Neuronal stem cell (in vitro differentiated cells): ENCODE results near the gene BMPER.

Experiments used
- DNase-seq: peaks from one replicate; pipeline ENCODE4 v3.0.0-alpha.2; 2013; ENCODE audit warnings: low spot score
- H2AFZ ChIP-seq: one replicate; pipeline ENCODE4 v1.6.1; 2013; ENCODE audit warnings: mild to moderate bottlenecking, low read length, inconsistent platforms
- H2AK5ac ChIP-seq: 2 replicates; pipeline ENCODE4 v1.6.1; 2013; ENCODE audit warnings: low read depth, mild to moderate bottlenecking, inconsistent platforms, low read length, moderate library complexity, mixed read lengths
- H2BK120ac ChIP-seq: 2 replicates; pipeline ENCODE4 v1.6.1; 2013; ENCODE audit warnings: low read depth, mild to moderate bottlenecking, inconsistent platforms, low read length, moderate library complexity, mixed read lengths
- H2BK12ac ChIP-seq: one replicate; pipeline ENCODE4 v1.6.1; 2013; ENCODE audit warnings: low read length, inconsistent platforms
- H2BK15ac ChIP-seq: 2 replicates; pipeline ENCODE4 v1.6.1; 2013; ENCODE audit warnings: mild to moderate bottlenecking, low read length, inconsistent platforms, mixed read lengths
- H2BK5ac ChIP-seq: one replicate; pipeline ENCODE4 v1.6.1; 2013; ENCODE audit warnings: inconsistent platforms, mild to moderate bottlenecking, low read length, moderate library complexity
- H3K14ac ChIP-seq: one replicate; pipeline ENCODE4 v1.6.1; 2013; ENCODE audit warnings: low read length, inconsistent platforms
- H3K18ac ChIP-seq: 2 replicates; pipeline ENCODE4 v1.6.1; 2013; ENCODE audit warnings: low read length, inconsistent platforms
- H3K23ac ChIP-seq: 2 replicates; pipeline ENCODE4 v1.6.1; 2013; ENCODE audit warnings: low read depth, mild to moderate bottlenecking, mixed read lengths, low read length, inconsistent platforms; ENCODE audit not compliant: poor library complexity
- H3K27ac ChIP-seq: replicated peaks from 3 replicates; pipeline ENCODE4 v1.5.1; 2013; ENCODE audit warnings: low read length, inconsistent platforms
- H3K27me3 ChIP-seq, 3 experiments: 2 replicates each; pipeline ENCODE4 v1.6.1; 2013; ENCODE audit warnings: low read length in 3 of 3, mild to moderate bottlenecking in 2 of 3, inconsistent platforms in 1 of 3, low read depth in 1 of 3, mixed read lengths in 1 of 3, moderate library complexity in 1 of 3; ENCODE audit not compliant: control insufficient read depth in 3 of 3, insufficient read depth in 3 of 3
- H3K36me3 ChIP-seq, 2 donors: replicated peaks in 1 of 2; 2 replicates each; pipeline ENCODE4 v1.6.1; 2013; ENCODE audit warnings: low read length in 2 of 2; ENCODE audit not compliant: control insufficient read depth in 2 of 2, insufficient read depth in 2 of 2
- H3K4ac ChIP-seq: 2 replicates; pipeline ENCODE4 v1.6.1; 2013; ENCODE audit warnings: inconsistent platforms, mild to moderate bottlenecking, low read length, moderate library complexity
- H3K4me1 ChIP-seq, 2 donors: 1 replicate in 1 of 2; 2 replicates in 1 of 2; pipeline ENCODE4 v1.6.1; 2013; ENCODE audit warnings: low read length in 2 of 2, low read depth in 1 of 2; ENCODE audit not compliant: control insufficient read depth in 2 of 2, insufficient read depth in 1 of 2
- H3K4me2 ChIP-seq: one replicate; pipeline ENCODE4 v1.6.1; 2013; ENCODE audit warnings: mild to moderate bottlenecking, low read length, inconsistent platforms; ENCODE audit not compliant: insufficient read depth, poor library complexity, severe bottlenecking
- H3K4me3 ChIP-seq, 2 donors: 2 replicates each; pipeline ENCODE4 v1.5.1; 2013; ENCODE audit warnings: low read length in 2 of 2, mild to moderate bottlenecking in 2 of 2, inconsistent platforms in 1 of 2, moderate library complexity in 1 of 2
- H3K79me1 ChIP-seq: one replicate; pipeline ENCODE4 v1.6.1; 2013; ENCODE audit warnings: low read depth, mild to moderate bottlenecking, inconsistent platforms, low read length, moderate library complexity
- H3K9ac ChIP-seq: one replicate; pipeline ENCODE4 v1.6.1; 2013; ENCODE audit warnings: mild to moderate bottlenecking, low read depth, low read length, inconsistent platforms; ENCODE audit not compliant: poor library complexity
- H3K9me3 ChIP-seq, 2 donors: replicated peaks in 1 of 2; 2 replicates each; pipeline versions ENCODE3 to v1.6.1; 2013; ENCODE audit warnings: low read length in 2 of 2, mild to moderate bottlenecking in 2 of 2, inconsistent platforms in 1 of 2, low read depth in 1 of 2, mixed read lengths in 1 of 2, moderate library complexity in 1 of 2; ENCODE audit not compliant: control insufficient read depth in 2 of 2, insufficient read depth in 1 of 2
- H4K8ac ChIP-seq: one replicate; pipeline ENCODE4 v1.6.1; 2013; ENCODE audit warnings: low read depth, mild to moderate bottlenecking, inconsistent platforms, low read length, moderate library complexity
- H4K91ac ChIP-seq: one replicate; pipeline ENCODE4 v1.6.1; 2013; ENCODE audit warnings: low read length, low read depth, mild to moderate bottlenecking, inconsistent platforms; ENCODE audit not compliant: poor library complexity
- WGBS, 2 donors: extraction: QIAGEN DNeasy Blood & Tissue Kit; methylation state at CpG; one replicate each; pipeline ENCODE4 v1.1.7; 2013; ENCODE audit warnings: missing lambda C conversion rate in 2 of 2, mixed read lengths in 1 of 2; ENCODE audit not compliant: insufficient read length in 2 of 2, insufficient replicate concordance in 1 of 2; ENCODE audit errors: extremely low coverage in 2 of 2; 5-methylcytosine and 5-hydroxymethylcytosine counted together

Gene BMPER

GRCh38 chr7:34145603-34146002 is 240.3 kb downstream of the BMPER start:
- no peak overlapping the region for H3K4me3 ChIP-seq
- WGBS, 2 donors: no CpG with 5 or more reads among the region's 1 CpG
- H3K18ac ChIP-seq: no peak overlapping the region
- H3K79me1 ChIP-seq: no peaks in the 10 kb centered on the region
- no peak overlapping the region for H3K27ac ChIP-seq
- H4K8ac ChIP-seq: no peak overlapping the region
- no peak overlapping the region for H2AK5ac ChIP-seq
- H2BK12ac ChIP-seq: no peak overlapping the region
- no peaks in the 10 kb centered on the region for H3K9me3 ChIP-seq
- H2BK120ac ChIP-seq: no peak overlapping the region
- H3K4me2 ChIP-seq: no peak overlapping the region
- no peak overlapping the region for H2AFZ ChIP-seq
- DNase-seq: no peak
- H3K14ac ChIP-seq: no peak overlapping the region
- H3K4ac ChIP-seq: no peak overlapping the region
- no peak overlapping the region for H3K9ac ChIP-seq
- H3K23ac ChIP-seq: no peak overlapping the region
- no peak overlapping the region for H4K91ac ChIP-seq
- H2BK5ac ChIP-seq: no peak overlapping the region
- no peaks in the 10 kb centered on the region for H3K27me3 ChIP-seq
- H3K4me1 ChIP-seq: peaks cover 0 to 2% of the 10 kb centered on the region in 2 donors
- H2BK15ac ChIP-seq: no peak overlapping the region
- no peaks in the 10 kb centered on the region for H3K36me3 ChIP-seq

DNA sequence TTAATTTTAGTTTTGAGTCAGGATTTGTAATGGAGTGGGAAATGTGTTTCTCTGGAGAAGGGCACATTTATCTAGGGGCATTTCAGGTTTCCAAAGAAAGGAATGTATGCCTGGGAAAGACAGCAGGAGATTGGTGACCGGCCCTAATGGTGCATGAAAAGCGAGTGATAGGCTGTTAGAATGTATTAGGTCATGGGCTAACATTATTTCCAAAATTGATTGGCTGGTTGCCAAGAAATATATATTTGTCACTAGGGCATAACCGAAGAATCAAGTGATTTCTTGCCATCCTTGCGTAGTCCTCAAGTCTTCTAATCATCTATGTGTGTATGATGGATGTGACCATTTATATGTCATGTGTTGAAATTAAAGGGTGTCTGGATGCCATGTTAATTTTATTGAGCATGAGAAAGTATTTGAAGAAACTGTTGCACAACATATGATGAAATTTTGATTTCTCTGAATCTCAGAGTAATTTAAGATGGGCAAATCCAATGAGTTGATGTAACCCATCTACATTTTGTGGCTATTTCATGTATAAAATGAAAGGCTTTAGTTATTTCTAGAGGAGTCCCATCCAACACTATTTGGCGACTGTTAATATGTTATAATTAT is 248.4 kb downstream of the BMPER start:
- Histone ChIP-seq H2BK120ac (no peak overlapping the region), H3K27me3 (no peaks in the 10 kb centered on the region), H2BK12ac (no peak overlapping the region), H3K4me1 (peaks cover 0 to 6% of the 10 kb centered on the region in 2 donors), H3K27ac (no peak overlapping the region), H2AK5ac (no peak overlapping the region), H3K79me1 (no peaks in the 10 kb centered on the region), H3K9ac (no peak overlapping the region), H3K4ac (no peak overlapping the region), H3K23ac (no peak overlapping the region), H3K18ac (no peak overlapping the region), H3K9me3 (no peaks in the 10 kb centered on the region), H3K4me3 (no peak overlapping the region), H3K36me3 (no peaks in the 10 kb centered on the region), H4K91ac (no peak overlapping the region), H3K14ac (no peak overlapping the region), H2BK5ac (no peak overlapping the region), H4K8ac (no peak overlapping the region), H3K4me2 (no peak overlapping the region), H2AFZ (no peak overlapping the region), H2BK15ac (no peak overlapping the region)
- WGBS, 2 donors: no CpG with 5 or more reads among the region's 5 CpGs
- DNase-seq: no peak

DNA sequence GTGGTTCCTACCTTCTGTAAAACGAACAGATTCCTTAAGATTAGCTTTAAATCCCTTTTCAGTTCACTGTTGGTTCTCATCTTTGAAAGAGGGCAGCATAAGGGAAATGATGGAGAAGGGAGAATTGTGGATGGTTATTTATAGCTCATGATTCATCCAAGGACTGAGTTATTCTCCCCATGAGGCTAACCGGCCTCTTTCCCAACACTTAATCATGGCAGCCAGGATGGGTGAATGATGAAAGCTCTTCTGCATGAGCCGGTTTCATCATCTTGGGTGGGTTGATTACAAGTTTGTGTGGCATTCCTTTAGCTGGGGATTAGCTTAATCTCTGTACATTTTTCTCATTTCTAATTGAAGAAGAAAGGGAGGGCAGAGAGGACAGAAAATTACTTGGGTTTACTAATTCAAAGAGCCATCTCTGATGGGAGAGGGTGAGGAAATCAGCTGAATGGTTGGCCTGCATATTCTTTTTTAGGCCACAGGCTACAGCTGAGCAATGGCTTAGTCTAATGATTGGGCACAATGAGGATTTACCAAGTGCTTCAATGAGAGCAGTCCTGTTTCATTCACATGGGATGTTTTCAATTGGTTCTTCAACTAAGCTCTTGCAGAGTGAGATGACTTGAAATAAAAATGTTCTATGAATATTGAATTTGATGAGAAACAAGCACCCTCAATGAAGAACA is 250.0 kb downstream of the BMPER start:
- no peak overlapping the region for H3K4me2 ChIP-seq
- H2BK12ac ChIP-seq: no peak overlapping the region
- H3K9me3 ChIP-seq: no peaks in the 10 kb centered on the region
- H3K79me1 ChIP-seq: no peaks in the 10 kb centered on the region
- WGBS, 2 donors: no CpG with 5 or more reads among the region's 3 CpGs
- no peak overlapping the region for H4K8ac ChIP-seq
- H2BK5ac ChIP-seq: no peak overlapping the region
- no peaks in the 10 kb centered on the region for H3K27me3 ChIP-seq
- no peaks in the 10 kb centered on the region for H3K36me3 ChIP-seq
- no peak overlapping the region for H3K18ac ChIP-seq
- no peak overlapping the region for H4K91ac ChIP-seq
- no peak overlapping the region for H3K27ac ChIP-seq
- H3K4ac ChIP-seq: no peak overlapping the region
- no peak for DNase-seq
- no peak overlapping the region for H3K9ac ChIP-seq
- H2AK5ac ChIP-seq: no peak overlapping the region
- no peak overlapping the region for H3K23ac ChIP-seq
- H3K4me3 ChIP-seq: no peak overlapping the region
- H3K14ac ChIP-seq: no peak overlapping the region
- no peak overlapping the region for H2AFZ ChIP-seq
- H3K4me1 ChIP-seq: peaks cover 0 to 6% of the 10 kb centered on the region in 2 donors
- no peak overlapping the region for H2BK15ac ChIP-seq
- no peak overlapping the region for H2BK120ac ChIP-seq

- no peak overlapping the region for H2AK5ac ChIP-seq
- no peaks in the 10 kb centered on the region for H3K36me3 ChIP-seq
- no peaks in the 10 kb centered on the region for H3K9me3 ChIP-seq
- WGBS, 2 donors: no CpG with 5 or more reads among the region's 2 CpGs
- H3K4me3 ChIP-seq: no peak overlapping the region
- no peak overlapping the region for H3K4ac ChIP-seq
- no peak overlapping the region for H2AFZ ChIP-seq
- H3K18ac ChIP-seq: no peak overlapping the region
- no peak overlapping the region for H3K14ac ChIP-seq
- no peak overlapping the region for H2BK12ac ChIP-seq
- no peak overlapping the region for H2BK120ac ChIP-seq
- H3K27me3 ChIP-seq: no peaks in the 10 kb centered on the region
- H3K23ac ChIP-seq: no peak overlapping the region
- H4K8ac ChIP-seq: no peak overlapping the region
- H2BK5ac ChIP-seq: no peak overlapping the region
- no peak overlapping the region for H4K91ac ChIP-seq
- H2BK15ac ChIP-seq: no peak overlapping the region
- H3K9ac ChIP-seq: no peak overlapping the region
- DNase-seq: no peak
- H3K27ac ChIP-seq: no peak overlapping the region
- peaks cover 0 to 6% of the 10 kb centered on the region in 2 donors for H3K4me1 ChIP-seq
- H3K79me1 ChIP-seq: no peaks in the 10 kb centered on the region
- H3K4me2 ChIP-seq: no peak overlapping the region
Measured at GRCh38 chr7:34156336-34156735, 251.0 kb downstream of the BMPER start.
